ENCODE data around the gene NTMT1.
"Not testable (repeated sequence)": the region's sequence is repeated elsewhere in the genome, so short reads cannot be mapped to it uniquely, and the experiment has no call there.

NTMT1 gene

DNA sequence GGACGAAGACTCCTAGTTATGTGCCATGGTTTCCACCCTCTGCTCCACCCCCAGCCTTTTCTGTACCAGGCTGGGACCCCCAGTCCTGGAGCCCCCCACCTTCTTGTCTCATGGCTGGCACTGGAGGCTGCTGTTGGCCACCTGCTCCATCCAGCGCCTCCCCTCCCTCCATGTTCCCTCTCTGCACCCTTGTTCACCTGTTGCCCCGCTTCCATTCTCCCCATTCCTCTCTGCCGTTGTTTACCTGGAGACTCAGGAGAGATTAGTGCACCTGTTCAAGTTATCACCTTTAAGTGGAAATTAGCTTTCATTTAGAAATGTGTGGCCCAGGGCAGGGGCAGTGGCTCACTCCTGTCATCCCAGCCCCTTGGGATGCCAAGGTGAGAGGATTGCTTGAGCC, 7.2 kb downstream of the NTMT1 start:
- Mint-ChIP-seq H3K27me3 (no peaks in the 10 kb centered on the region), H3K27ac (no peak overlapping the region), H3K36me3 (ENCODE audit: low read depth) (peaks cover 36% of the 10 kb centered on the region), H3K4me3 (no peak overlapping the region), H3K9me3 (no peaks in the 10 kb centered on the region), H3K4me1 (peaks cover 42% of the 10 kb centered on the region)
- no peak for DNase-seq
- no peak for ATAC-seq

DNA sequence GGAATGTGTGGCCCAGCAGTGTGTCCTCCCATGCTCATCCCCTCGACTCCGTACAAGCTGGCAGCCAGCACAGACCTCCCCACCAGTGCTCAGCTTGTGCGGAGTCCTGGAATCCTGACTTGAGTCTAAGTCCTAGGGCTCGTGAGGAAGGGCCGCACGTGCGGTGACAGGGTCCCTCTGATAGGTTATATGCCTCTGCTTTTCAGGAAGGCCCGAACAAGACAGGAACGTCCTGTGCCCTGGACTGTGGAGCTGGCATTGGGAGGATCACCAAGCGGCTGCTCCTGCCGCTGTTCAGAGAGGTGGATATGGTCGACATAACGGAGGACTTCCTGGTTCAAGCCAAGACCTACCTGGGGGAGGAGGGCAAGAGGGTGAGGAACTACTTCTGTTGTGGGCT, 7.9 kb downstream of the NTMT1 start:
- Mint-ChIP-seq H3K4me1 (peaks cover 36% of the 10 kb centered on the region), H3K27me3 (no peaks in the 10 kb centered on the region), H3K36me3 (ENCODE audit: low read depth) (peaks cover 36% of the 10 kb centered on the region), H3K4me3 (no peak overlapping the region), H3K27ac (no peak overlapping the region), H3K9me3 (no peaks in the 10 kb centered on the region)
- no peak for ATAC-seq
- DNase-seq: no peak

DNA sequence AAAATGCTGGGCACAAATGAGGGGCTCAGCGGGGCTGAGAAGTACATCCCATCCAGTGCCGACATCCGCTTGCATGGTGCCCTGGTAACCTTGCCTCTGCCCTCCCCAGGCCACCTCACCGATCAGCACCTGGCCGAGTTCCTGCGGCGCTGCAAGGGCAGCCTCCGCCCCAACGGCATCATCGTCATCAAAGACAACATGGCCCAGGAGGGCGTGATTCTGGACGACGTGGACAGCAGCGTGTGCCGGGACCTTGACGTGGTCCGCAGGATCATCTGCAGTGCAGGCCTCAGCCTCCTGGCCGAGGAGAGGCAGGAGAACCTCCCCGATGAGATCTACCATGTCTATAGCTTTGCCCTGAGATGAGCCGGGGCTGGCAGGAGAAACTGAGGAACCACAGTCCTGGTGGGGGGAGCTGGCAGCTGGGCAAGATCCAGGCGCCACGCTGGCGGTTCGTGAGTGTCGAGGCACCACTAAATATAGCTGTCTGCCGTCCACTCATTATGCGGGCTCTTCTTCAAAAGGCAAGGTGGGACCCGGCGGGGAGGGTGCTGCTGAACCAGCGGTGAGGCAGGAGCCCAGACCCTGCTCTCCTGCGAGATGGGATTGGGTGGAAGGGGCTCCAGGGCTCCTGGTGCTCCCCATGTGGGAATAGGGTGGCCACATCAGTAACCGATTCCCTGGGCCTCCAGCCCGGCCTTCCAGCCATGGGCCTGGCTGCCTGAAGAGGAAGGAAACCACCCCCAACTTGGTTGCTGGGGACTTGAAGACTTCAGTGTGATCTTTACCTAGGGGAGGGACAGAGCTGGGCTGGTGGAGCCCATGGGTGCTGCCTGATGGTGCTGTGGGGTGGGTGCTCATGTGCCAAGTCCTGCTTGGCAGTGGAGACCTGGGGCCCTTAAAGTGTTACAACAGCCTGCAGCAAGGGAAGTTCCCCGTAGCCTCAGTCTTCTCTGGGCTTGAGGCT, 9.4 kb downstream of the NTMT1 start:
- H3K36me3 Mint-ChIP-seq (ENCODE audit: low read depth): peaks cover 35% of the 10 kb centered on the region
- peaks cover 25% of the 10 kb centered on the region for H3K4me1 Mint-ChIP-seq
- H3K27ac Mint-ChIP-seq: no peak overlapping the region
- ATAC-seq (no peak), DNase-seq (no peak)
- H3K27me3 Mint-ChIP-seq: no peaks in the 10 kb centered on the region
- no peaks in the 10 kb centered on the region for H3K9me3 Mint-ChIP-seq
- no peak overlapping the region for H3K4me3 Mint-ChIP-seq

DNA sequence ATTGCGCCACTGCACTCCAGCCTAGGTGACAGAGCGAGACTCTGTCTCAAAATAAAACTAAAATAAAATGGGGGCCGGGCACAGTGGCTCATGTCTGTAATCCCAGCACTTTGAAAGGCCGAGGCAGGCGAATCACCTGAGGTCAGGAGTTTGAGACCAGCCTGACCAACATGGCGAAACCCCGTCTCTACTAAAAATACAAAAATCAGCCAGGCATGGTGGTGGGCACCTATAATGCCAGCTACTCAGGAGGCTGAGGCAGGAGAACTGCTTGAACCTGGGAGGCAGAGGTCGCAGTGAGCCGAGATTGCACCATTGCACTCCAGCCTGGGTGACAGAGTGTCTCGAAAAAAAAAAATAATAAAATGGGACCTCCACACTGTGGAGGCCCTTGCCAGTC, 10.4 kb downstream of the NTMT1 start:
- peaks cover 28% of the 10 kb centered on the region for H3K36me3 Mint-ChIP-seq (ENCODE audit: low read depth)
- H3K27me3 Mint-ChIP-seq, H3K4me3 Mint-ChIP-seq, DNase-seq, H3K27ac Mint-ChIP-seq, ATAC-seq, H3K9me3 Mint-ChIP-seq: not testable (repeated sequence)
- peaks cover 25% of the 10 kb centered on the region for H3K4me1 Mint-ChIP-seq

DNA sequence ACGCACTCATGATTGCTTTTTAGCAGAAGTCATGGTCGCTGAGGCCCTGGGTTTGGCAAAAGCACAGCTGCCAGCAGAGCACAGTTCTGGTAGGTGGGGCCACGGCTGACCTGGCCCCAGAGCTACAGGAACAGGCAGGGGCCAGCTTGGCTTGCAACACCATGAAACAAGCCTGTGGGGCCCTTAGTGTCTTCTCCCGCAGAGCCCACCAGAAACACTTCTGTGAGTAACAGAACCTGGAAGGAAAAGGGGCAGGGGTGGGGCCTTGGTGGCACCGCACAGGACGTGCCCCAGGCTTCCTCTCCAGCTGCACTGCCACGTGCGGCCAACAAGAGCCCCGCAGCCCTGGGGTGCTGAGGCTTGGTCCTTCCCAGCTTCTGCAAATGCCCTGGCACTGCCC, 11.1 kb downstream of the NTMT1 start:
- Mint-ChIP-seq H3K36me3 (ENCODE audit: low read depth) (peaks cover 28% of the 10 kb centered on the region), H3K4me1 (peaks cover 18% of the 10 kb centered on the region), H3K9me3 (no peaks in the 10 kb centered on the region), H3K27ac (peak overlapping the region; percentile 18), H3K4me3 (no peak overlapping the region), H3K27me3 (no peaks in the 10 kb centered on the region)
- ATAC-seq (no peak), DNase-seq (no peak)

DNA sequence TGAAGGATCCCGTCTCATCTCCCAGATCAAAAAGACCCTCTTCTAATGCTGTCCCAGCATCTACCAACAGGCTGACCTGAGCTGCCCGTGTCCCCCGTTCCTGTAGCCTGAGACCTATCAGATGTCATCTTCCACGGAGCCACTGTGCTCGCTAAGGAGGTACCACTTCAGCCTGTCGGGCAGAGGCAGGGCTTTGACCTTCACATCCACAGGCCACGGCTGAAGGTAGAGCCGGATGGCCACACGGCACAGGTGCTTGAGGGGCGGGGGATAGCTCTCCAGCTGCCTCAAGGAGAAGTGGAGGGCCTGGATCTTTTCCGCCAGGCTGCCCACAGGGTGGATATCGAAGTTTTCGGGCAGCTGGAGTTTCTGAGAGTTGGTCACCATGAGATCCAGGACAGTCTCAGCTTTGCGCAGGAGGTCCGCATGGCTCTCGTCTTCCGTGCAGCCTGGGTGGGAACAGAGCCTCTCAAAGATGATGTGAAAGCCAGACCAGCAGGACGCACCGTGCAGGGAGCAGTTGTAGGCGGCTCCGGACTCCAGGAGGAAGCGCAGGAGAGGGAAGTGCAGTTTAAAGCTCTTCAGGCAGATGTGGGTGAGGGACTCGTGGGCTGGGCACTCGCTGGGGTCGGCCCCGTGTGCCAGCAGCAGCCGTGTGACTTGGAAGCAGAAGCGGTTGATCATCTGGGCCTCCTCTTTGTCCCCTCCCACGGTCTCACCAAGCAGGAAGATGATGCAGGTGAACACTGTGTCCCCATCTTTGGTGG, 11.9 kb downstream of the NTMT1 start:
- H3K27me3 Mint-ChIP-seq: no peaks in the 10 kb centered on the region
- ATAC-seq: no peak
- peak overlapping the region; percentile 52 for H3K27ac Mint-ChIP-seq
- H3K4me3 Mint-ChIP-seq: no peak overlapping the region
- H3K9me3 Mint-ChIP-seq: no peaks in the 10 kb centered on the region
- peaks cover 16% of the 10 kb centered on the region for H3K4me1 Mint-ChIP-seq
- peaks cover 24% of the 10 kb centered on the region for H3K36me3 Mint-ChIP-seq (ENCODE audit: low read depth)
- DNase-seq: no peak

DNA sequence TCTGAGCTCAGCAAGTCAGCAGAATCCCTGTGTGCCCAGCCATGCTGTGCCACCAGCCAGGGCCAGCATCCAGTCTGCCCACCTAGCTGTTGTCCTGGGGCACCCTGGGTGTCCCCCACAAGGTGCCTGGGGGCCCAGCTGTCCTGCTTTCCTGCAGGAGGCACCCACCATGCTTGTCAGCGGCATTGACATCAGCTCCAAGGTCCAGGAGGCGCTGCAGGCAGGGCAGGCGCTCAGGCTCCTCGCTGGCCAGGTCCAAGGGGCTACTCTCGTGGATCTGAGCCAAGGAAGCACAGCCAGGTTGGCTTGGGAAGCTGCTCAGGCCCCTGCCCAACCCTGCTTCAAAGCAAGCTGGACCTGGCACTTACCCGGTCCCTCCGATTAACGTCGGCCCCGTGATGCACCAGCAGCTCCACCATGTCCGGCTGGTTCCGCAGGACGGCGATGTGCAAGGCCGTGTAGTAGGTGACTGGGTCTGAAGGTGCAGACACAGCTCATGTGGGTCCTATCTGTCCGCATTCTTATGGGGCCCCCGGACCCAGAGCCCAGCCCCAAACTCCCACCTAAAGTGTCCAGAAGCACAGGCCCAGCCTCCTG, 13.2 kb downstream of the NTMT1 start:
- H3K4me1 Mint-ChIP-seq: peaks cover 16% of the 10 kb centered on the region
- H3K9me3 Mint-ChIP-seq: no peaks in the 10 kb centered on the region
- no peak overlapping the region for H3K4me3 Mint-ChIP-seq
- H3K36me3 Mint-ChIP-seq (ENCODE audit: low read depth): peaks cover 15% of the 10 kb centered on the region
- peak overlapping the region; percentile 49 for H3K27ac Mint-ChIP-seq
- ATAC-seq (no peak), DNase-seq (no peak)
- H3K27me3 Mint-ChIP-seq: no peaks in the 10 kb centered on the region

DNA sequence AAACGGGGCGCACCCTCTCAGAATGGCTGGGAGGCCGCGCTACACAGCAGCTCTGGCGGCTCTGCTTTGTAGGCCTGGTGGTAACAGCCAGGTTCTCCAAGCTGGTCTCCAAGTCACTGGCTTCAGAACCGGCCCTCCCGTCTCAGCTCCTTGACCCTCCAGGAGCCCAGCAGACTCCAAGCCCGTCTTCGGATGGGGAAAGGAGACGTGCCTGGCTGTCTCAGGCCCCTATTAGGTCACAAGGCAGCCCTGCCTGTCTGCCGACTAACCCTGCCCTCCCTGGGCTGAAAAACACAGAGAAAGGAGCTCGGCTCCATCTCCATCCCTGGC, 13.8 kb downstream of the NTMT1 start:
- no peaks in the 10 kb centered on the region for H3K27me3 Mint-ChIP-seq
- DNase-seq (no peak), ATAC-seq (no peak)
- peaks cover 15% of the 10 kb centered on the region for H3K36me3 Mint-ChIP-seq (ENCODE audit: low read depth)
- H3K9me3 Mint-ChIP-seq: no peaks in the 10 kb centered on the region
- H3K4me3 Mint-ChIP-seq: peak overlapping the region; percentile 90
- peaks cover 16% of the 10 kb centered on the region for H3K4me1 Mint-ChIP-seq
- H3K27ac Mint-ChIP-seq: peak overlapping the region; percentile 49

DNA sequence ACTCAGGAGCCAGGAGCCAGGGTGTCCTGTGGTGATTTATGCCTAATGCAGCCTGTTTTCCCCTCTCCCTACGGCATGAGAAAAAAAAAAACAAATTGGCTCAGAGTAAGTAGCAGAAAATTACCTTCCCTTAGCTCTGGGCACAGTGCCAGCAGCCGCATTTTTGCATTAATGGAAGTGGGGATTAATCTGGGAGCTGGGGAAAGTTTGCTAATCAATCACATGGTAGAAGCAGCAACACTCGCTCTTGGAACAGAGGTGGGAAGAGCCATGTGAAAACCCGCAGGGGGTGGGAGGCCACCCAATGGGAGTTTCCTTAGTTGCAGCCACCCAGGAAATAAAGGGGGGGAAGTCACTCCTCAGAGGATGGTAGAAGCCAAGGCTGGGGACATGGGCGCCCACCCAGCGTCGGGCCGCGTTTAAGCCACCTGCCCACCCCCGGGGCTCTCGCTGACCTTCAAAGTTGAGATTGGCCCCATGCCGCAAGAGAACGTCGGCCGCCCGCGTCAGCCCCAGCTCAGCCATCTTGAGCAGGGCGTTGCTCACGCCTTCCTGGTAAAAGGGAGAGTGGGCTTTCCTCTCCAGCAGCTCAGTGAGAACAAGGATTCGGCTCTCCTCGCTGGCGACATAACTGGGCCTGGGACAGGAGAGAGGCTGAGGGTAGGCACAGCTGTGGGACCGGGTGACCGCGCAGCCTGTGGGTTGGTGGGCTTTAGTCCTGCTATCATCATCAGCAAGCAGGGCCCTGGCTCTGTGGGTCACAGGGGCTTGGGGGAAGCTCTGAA, 14.3 kb downstream of the NTMT1 start:
- DNase-seq (no peak), ATAC-seq (no peak)
- no peaks in the 10 kb centered on the region for H3K27me3 Mint-ChIP-seq
- no peaks in the 10 kb centered on the region for H3K9me3 Mint-ChIP-seq
- peak overlapping the region; percentile 84 for H3K27ac Mint-ChIP-seq
- peak overlapping the region; percentile 90 for H3K4me3 Mint-ChIP-seq
- H3K36me3 Mint-ChIP-seq (ENCODE audit: low read depth): peaks cover 11% of the 10 kb centered on the region
- H3K4me1 Mint-ChIP-seq: peaks cover 16% of the 10 kb centered on the region

DNA sequence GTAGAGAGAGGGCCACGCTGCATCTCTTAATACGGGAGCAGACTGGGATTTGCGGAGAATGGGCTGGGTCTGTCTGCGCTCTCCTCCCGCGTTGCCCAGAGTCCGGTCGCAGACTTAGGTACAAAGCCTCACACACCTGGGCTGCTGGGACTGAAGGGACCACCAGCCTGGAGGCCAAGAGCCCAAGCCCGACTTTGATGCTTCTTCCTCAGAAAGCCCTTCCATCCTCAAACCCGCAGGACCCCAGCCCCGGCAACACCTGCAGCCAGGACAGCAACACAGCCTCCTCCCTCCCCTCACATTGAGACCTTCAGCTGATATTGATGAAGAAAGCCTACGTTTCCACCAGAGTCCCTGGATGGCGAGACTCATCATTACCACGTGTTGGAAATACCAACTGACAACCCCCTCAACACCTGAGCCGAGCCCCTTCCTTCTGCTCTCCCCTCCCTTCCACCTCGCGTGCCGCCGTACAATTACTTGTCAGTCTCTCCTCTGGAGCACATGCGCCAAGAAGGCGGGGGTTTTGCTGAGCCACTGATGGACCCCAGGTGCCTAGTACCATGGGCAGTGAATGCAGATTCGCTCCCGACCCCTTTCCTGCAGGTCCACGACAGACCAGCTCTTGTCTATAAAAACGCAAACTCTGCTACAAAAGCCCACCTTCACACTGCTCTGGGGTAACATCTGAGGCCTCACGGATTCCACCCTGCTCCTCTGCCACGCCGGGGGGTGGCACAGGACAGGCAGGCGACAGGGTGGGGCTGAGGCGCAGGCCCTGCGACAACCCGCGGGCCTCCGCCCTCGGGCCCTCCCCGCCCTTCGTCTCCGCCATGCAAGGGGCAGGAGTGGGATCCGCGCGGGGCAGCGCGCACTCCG, 15.1 kb downstream of the NTMT1 start:
- no peaks in the 10 kb centered on the region for H3K9me3 Mint-ChIP-seq
- peak overlapping the region; percentile 84 for H3K27ac Mint-ChIP-seq
- peak overlapping the region; percentile 90 for H3K4me3 Mint-ChIP-seq
- H3K27me3 Mint-ChIP-seq: no peaks in the 10 kb centered on the region
- DNase-seq (no peak), ATAC-seq (peak; percentile 2)
- H3K4me1 Mint-ChIP-seq: peaks cover 16% of the 10 kb centered on the region
- peaks cover 10% of the 10 kb centered on the region for H3K36me3 Mint-ChIP-seq (ENCODE audit: low read depth)

DNA sequence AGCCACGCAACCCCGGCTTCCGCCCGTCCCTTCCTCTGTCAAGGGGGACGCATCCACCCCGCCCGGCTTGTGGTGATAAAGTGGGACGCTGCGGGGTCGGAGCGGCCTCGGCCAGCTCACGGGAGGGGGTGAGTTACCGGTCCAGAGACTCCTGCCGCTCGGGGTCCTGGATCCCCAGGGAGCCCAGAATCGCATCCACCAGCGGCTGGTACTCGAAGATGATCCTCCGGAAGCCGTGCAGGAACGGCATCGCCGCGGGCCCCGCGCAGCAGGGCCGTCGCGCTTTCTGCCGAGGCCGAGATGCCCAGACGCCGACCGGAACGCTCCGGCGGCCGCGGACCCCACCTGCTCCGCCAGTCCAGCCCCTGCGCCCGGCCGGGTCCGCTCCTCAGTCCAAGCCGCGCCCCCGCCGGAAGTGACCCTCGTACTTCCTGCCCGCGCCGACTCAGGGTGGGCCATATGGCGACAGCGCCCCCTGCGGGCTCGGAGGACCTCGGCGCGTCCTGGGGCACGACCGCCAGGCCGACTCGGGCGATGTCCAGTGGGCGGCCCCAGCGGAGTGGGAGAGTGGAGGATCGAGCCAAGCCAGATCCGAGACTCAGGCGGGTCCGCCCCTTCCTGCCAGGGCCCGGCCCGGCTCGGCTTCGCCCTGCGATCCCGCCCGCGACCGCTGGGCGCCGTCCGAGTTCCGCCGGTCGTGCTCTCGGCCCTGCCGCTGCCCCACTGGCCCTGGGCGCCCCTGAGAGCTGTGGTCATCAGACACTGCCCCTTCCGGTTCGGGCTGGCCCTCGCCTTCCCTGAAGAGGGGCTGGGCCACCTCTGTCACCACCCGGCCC, 16.0 kb downstream of the NTMT1 start, which contains the start of gene ASB6:
Gene ASB6 (minus strand): TSS at position 402 of the 836 bp plus-strand sequence. CDS start 152 bp downstream, at position 250.
- peak within 1 kb of the TSS; percentile 84 for H3K27ac Mint-ChIP-seq
- H3K36me3 Mint-ChIP-seq (ENCODE audit: low read depth): peaks cover 10% of the 10 kb centered on the region
- no peaks in the 10 kb centered on the region for H3K27me3 Mint-ChIP-seq
- H3K4me3 Mint-ChIP-seq: peak within 1 kb of the TSS; percentile 90
- ATAC-seq (peak; percentile 95), DNase-seq (peak; percentile 100)
- peaks cover 16% of the 10 kb centered on the region for H3K4me1 Mint-ChIP-seq
- no peaks in the 10 kb centered on the region for H3K9me3 Mint-ChIP-seq

DNA sequence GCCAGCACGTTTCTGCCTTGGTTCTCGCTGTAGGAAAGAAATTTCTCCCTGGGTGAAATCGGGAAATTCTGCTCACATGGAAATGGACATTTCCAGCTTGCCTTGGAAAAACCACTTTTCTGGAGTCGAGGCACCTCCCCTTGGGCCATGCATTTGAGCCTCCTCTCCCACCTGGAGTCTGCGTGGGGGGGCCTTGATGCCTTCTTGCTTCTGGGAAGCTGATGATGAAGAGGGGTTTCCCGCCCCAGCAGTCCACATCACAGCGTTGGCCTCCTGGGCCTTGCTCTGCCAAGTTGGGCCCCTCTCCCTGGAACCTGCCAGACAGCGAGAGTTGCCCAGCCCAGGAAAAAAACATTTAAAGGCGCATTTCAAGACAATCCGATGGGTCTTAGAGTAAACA, 17.7 kb downstream of the NTMT1 start:
- no peak overlapping the region for H3K4me3 Mint-ChIP-seq
- peaks cover 16% of the 10 kb centered on the region for H3K4me1 Mint-ChIP-seq
- H3K27me3 Mint-ChIP-seq: no peaks in the 10 kb centered on the region
- DNase-seq: no peak
- H3K9me3 Mint-ChIP-seq: no peaks in the 10 kb centered on the region
- no peak overlapping the region for H3K27ac Mint-ChIP-seq
- H3K36me3 Mint-ChIP-seq (ENCODE audit: low read depth): no peaks in the 10 kb centered on the region
- no peak for ATAC-seq

DNA sequence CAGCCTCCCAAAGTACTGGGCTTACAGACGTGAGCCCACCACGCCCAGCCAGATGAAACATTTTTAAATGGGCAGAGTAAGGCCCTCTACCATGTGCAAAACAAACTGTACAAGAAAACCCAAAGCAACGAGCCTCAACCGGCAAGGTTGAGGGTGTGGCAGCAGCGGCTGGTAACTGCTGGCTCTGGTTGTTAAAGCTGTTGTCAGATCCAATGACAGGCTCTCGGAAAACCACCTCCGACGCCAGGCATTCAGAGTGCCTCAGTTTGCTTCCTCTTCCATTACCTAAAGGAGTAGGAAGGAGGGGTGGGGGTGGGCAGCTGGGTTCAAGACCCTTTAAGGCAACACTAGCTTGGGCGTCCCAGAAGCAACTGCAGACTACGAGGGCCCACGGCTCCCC, 18.4 kb downstream of the NTMT1 start:
- Mint-ChIP-seq H3K4me1 (peaks cover 16% of the 10 kb centered on the region), H3K4me3 (no peak overlapping the region), H3K27ac (no peak overlapping the region), H3K9me3 (no peaks in the 10 kb centered on the region), H3K36me3 (ENCODE audit: low read depth) (no peaks in the 10 kb centered on the region), H3K27me3 (no peaks in the 10 kb centered on the region)
- ATAC-seq (no peak), DNase-seq (no peak)

Data from activated naive CD8-positive, alpha-beta T cell treated with anti-CD3 and anti-CD28 coated beads, Interleukin-2, amount 50 U/mL, for 24 hours (primary cell).